Panc1 (cell line): Measurements from ENCODE around the gene RHOU. TPM values are rescaled to one million over a fixed set of nuclear protein-coding genes. Genes with fewer than 3 reads are reported as not detected.

Experiments
- ATAC-seq: fragments of 200-7000 bp; cut with Tn5 transposase; 2 replicates; pipeline ENCODE4 v1.9.1; 2020; ENCODE audit warnings: mild to moderate bottlenecking, moderate library complexity
- BruUV-seq: library from RNA; stranded (reverse); fragments of 400-500 nt; replicated peaks from 2 replicates; lab custom pipeline; 2021; lab: Mats Ljungman, UMichigan
- CTCF ChIA-PET: fragments of 300-600 bp; sonication (Branson Sonifier 250); formaldehyde crosslinking; loops from one replicate; lab custom pipeline; 2022; ENCODE audit warnings: antibody characterized with exemption; lab: Charles Lee
- POLR2A ChIA-PET: fragments of 300-600 bp; sonication (Branson Sonifier 250); formaldehyde crosslinking; loops from one replicate; lab custom pipeline; 2022; ENCODE audit warnings: antibody characterized with exemption; lab: Charles Lee
- DNase-seq: peaks from one replicate; pipeline ENCODE4 v3.0.0-alpha.2; 2010; ENCODE audit warnings: low read depth, low spot score
- H3K27ac ChIP-seq: 2 replicates; pipeline ENCODE4 v1.5.1; 2011; ENCODE audit warnings: mild to moderate bottlenecking, low read length, inconsistent platforms
- H3K27me3 ChIP-seq: fragments of 200-500 bp; sonication (Bioruptor generic); 2 replicates; pipeline ENCODE4 v1.6.0; 2014; ENCODE audit warnings: low read length, inconsistent platforms; ENCODE audit not compliant: control insufficient read depth, insufficient read depth
- H3K36me3 ChIP-seq: fragments of 200-500 bp; sonication (Bioruptor generic); 2 replicates; pipeline ENCODE4 v1.5.1; 2014; ENCODE audit warnings: inconsistent platforms, mild to moderate bottlenecking, low read length, moderate library complexity; ENCODE audit not compliant: control insufficient read depth, insufficient read depth
- H3K4me1 ChIP-seq: 2 replicates; pipeline ENCODE4 v1.5.1; 2011; ENCODE audit warnings: inconsistent platforms, mild to moderate bottlenecking, low read length, moderate library complexity; ENCODE audit not compliant: control insufficient read depth, insufficient read depth
- H3K4me3 ChIP-seq, 2 experiments: 2 replicates each; pipeline ENCODE4 v1.5.1; 2011 to 2012; ENCODE audit warnings: low read depth in 2 of 2, low read length in 2 of 2, mild to moderate bottlenecking in 2 of 2, inconsistent platforms in 1 of 2, moderate library complexity in 1 of 2
- H3K9me3 ChIP-seq: fragments of 200-500 bp; sonication (Bioruptor generic); 2 replicates; pipeline ENCODE4 v1.5.1; 2014; ENCODE audit warnings: low read depth, mild to moderate bottlenecking, inconsistent platforms, low read length, moderate library complexity; ENCODE audit not compliant: control insufficient read depth, insufficient read depth
- CTCF ChIP-seq: fragments of 450-650 bp; IDR thresholded peaks from 2 replicates; pipeline ENCODE4 v1.5.1; 2017; ENCODE audit warnings: mild to moderate bottlenecking
- POLR2AphosphoS5 ChIP-seq: IDR thresholded peaks from 2 replicates; pipeline ENCODE4 v1.6.1; 2012; ENCODE audit warnings: mild to moderate bottlenecking, low read depth, low read length, moderate library complexity
- REST ChIP-seq, 2 experiments: IDR thresholded peaks; 2 replicates each; pipeline ENCODE4 v1.6.1; 2011 to 2012; ENCODE audit warnings: low read depth in 2 of 2, control low read depth in 1 of 2, low read length in 1 of 2, mild to moderate bottlenecking in 1 of 2, moderate library complexity in 1 of 2; ENCODE audit not compliant: insufficient read depth in 1 of 2
- SIN3A ChIP-seq: IDR thresholded peaks from 2 replicates; pipeline ENCODE4 v1.6.1; 2012; ENCODE audit warnings: low read depth, mild to moderate bottlenecking, low read length, moderate library complexity, borderline replicate concordance; ENCODE audit not compliant: insufficient read depth
- TCF7L2 ChIP-seq: IDR thresholded peaks from 2 replicates; pipeline ENCODE4 v1.6.1; 2011; ENCODE audit warnings: mild to moderate bottlenecking, low read depth, low read length, inconsistent platforms
- in situ Hi-C: cut with HindIII; loops from 2 replicates; pipeline ENCODE4 v1.10.0; 2016; ENCODE audit warnings: low sequenced_read_pairs, low pct_unique_long_range_greater_than_20kb
- intact Hi-C: fragments of 100-400 bp; cut with micrococcal nuclease; formaldehyde crosslinking; loops from one replicate; pipeline ENCODE4 v1.10.0; 2022; ENCODE audit not compliant: unreplicated experiment
- total RNA-seq: library from RNA; stranded (reverse); gene quantifications from one replicate; pipeline ENCODE4 v1.2.1, GENCODE V29; 2021; ENCODE audit not compliant: unreplicated experiment

RHOU gene
- total RNA-seq, 1 experiment from 2014 or later: 9.2 TPM

GRCh38 chr1:228748431-228748830 is 13.2 kb downstream of the RHOU start:
- DNase-seq: no peak
- no peak overlapping the region for H3K4me3 ChIP-seq
- no peak overlapping the region for H3K27ac ChIP-seq
- no peaks in the 10 kb centered on the region for H3K9me3 ChIP-seq
- CTCF ChIA-PET: no interaction called here
- in situ Hi-C loops (no loop called here), intact Hi-C loops (no loop called here)
- H3K36me3 ChIP-seq: no peaks in the 10 kb centered on the region
- no peaks in the 10 kb centered on the region; the same call in 1 of the 2 replicates for H3K27me3 ChIP-seq
- no peak for ATAC-seq
- no peaks in the 10 kb centered on the region for H3K4me1 ChIP-seq
- TF ChIP-seq SIN3A (no peak), REST (IDR thresholded peaks at IDR 0.05; ENCODE audit: insufficient read depth in 1 of 2, low read depth in 2 of 2, low read length in 1 of 2) (no peak), CTCF (no peak), POLR2AphosphoS5 (no peak), TCF7L2 (no peak)
- POLR2A ChIA-PET: no interaction called here
- no TSS peak for BruUV-seq

- intact Hi-C loops: no loop called here
- H3K36me3 ChIP-seq: no peaks in the 10 kb centered on the region
- POLR2A ChIA-PET: no interaction called here
- ATAC-seq: no peak
- CTCF ChIA-PET: no interaction called here
- in situ Hi-C loops: no loop called here
- no peaks in the 10 kb centered on the region for H3K4me1 ChIP-seq
- BruUV-seq: no TSS peak
- no peaks in the 10 kb centered on the region for H3K9me3 ChIP-seq
- TF ChIP-seq TCF7L2 (no peak), POLR2AphosphoS5 (no peak), SIN3A (no peak)
- no peak overlapping the region for H3K4me3 ChIP-seq
- H3K27ac ChIP-seq: no peak overlapping the region
- DNase-seq: no peak
- peaks cover 3% of the 10 kb centered on the region; the same call in 1 of the 2 replicates for H3K27me3 ChIP-seq
Observed at GRCh38 chr1:228749765-228750164, 14.5 kb downstream of the RHOU start.

GRCh38 chr1:228750915-228751314 is 15.6 kb downstream of the RHOU start:
- CTCF ChIA-PET: no interaction called here
- ATAC-seq (no peak), DNase-seq (no peak)
- no TSS peak for BruUV-seq
- Histone ChIP-seq H3K36me3 (no peaks in the 10 kb centered on the region), H3K27ac (no peak overlapping the region), H3K9me3 (no peaks in the 10 kb centered on the region), H3K4me1 (no peaks in the 10 kb centered on the region), H3K4me3 (no peak overlapping the region), H3K27me3 (peaks cover 3% of the 10 kb centered on the region; the same call in 1 of the 2 replicates)
- TF ChIP-seq SIN3A: no peak
- TF ChIP-seq TCF7L2: no peak
- no peak for TF ChIP-seq CTCF
- no peak for TF ChIP-seq POLR2AphosphoS5
- no peak for TF ChIP-seq REST (IDR thresholded peaks at IDR 0.05; ENCODE audit: insufficient read depth in 1 of 2, low read depth in 2 of 2, low read length in 1 of 2)
- POLR2A ChIA-PET: no interaction called here
- in situ Hi-C loops (no loop called here), intact Hi-C loops (no loop called here)
